ENCODE results near the gene IGSF8.

The IGSF8 gene, protein sequence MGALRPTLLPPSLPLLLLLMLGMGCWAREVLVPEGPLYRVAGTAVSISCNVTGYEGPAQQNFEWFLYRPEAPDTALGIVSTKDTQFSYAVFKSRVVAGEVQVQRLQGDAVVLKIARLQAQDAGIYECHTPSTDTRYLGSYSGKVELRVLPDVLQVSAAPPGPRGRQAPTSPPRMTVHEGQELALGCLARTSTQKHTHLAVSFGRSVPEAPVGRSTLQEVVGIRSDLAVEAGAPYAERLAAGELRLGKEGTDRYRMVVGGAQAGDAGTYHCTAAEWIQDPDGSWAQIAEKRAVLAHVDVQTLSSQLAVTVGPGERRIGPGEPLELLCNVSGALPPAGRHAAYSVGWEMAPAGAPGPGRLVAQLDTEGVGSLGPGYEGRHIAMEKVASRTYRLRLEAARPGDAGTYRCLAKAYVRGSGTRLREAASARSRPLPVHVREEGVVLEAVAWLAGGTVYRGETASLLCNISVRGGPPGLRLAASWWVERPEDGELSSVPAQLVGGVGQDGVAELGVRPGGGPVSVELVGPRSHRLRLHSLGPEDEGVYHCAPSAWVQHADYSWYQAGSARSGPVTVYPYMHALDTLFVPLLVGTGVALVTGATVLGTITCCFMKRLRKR

DNA sequence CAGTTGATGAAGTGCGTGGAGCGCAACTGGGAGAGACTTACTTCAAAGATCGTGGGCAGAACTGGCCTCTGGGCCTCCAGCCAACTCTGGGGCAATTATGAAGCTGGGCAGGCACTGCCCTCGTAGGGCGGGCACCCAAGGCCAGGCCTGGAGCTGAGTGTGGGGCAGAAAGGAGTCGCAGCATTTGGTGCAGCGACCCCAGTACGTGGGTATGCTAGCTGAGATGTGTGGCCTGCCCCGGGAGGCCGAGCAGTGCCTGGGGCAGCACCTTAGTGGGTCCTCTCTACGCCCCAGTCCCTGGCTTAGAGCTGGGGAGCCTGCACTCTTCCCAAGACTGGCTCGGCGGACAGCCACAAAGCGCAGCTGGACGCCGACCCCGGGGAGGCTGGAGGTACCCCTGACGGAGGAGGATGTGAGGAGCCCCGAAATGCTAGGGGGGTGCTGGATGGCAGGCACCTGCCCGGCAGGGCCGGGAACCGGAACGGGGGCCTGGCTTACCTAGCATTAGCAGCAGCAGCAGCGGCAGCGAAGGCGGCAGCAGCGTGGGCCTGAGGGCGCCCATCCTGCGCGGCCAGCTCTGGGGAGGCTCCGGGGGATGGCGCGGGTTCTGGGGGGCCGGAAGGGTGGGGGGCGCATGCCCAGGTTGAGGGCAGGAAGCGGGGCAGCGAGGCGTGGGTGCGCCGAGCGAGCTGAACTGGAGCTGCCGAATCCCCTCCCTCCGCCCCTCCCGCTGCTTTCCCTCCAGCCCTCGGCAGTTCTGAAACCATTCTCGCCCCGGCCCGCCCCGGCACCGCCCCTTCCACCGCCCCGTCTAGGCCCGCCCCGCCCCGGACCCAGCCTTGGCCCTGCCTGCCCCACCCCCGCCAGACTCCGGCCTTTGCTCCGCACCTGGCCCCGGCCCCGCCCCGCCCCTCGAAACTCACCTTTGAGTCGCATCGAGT, at the start of gene IGSF8:
TSS of gene IGSF8 (minus strand) at position 709 of the 941 bp plus-strand sequence. CDS start at position 562, 147 bp downstream.
- peak; percentile 92 to 93 for DNase-seq

GRCh38 chr1:160148121-160148520, 49.7 kb upstream of the IGSF8 start:
- no peak for DNase-seq

DNA sequence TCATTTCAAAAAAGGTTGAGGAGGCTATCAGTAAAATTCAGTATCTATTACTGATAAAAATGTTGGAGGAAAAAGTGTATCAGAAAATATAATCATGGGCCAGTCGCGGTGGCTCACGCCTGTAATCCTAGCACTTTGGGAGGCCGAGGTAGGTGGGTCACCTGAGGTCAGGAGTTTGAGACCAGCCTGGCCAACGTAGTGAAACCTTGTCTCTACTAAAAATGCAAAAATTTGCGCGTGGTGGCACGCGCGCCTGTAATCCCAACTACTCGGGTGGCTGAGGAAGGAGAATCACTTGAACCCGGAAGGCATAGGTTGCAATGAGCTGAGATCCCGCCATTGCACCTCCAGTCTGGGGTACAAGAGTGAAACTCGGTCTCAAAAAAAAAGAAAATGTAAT, 47.7 kb upstream of the IGSF8 start:
- no peak for DNase-seq

DNA sequence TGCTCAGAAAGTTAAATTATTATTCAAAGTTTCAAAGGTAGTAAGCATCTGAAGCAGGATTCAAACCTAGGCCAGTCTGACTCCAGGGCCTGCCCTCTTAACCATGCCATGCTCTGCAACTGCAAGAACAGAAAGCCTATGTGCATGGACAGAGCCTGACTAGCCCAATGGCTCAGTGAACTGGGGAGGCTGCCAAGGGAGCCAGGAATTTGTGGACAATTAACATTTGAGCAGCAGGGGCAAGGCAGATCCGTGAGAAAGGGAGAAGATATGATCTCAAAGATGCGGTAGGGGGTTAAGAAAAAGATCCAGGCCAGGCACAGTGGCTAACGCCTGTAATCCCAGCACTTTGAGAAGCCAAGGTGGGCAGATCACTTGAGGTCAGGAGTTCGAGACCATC, 46.5 kb upstream of the IGSF8 start:
- DNase-seq = no peak

- no peak for DNase-seq
Measured at GRCh38 chr1:160143695-160144094, 45.3 kb upstream of the IGSF8 start.

DNA sequence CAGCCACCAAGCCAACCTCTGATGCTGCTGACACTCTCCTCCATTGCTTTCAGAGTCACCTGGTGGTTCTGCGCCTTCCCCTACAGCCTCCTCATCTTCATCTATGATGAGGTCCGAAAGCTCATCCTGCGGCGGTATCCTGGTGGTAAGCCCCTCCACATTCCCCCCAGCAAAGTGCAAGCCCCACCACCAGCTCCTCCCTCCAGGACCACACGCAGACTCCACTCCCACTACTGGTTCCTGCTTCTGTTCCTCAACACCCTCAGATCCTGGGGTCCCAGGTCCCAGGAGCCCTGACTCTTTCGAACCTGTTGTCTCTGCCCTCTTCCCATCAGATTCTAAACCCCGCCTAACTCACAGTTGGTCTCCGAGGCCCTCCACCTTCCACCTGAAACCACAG, 41.4 kb upstream of the IGSF8 start:
- DNase-seq = no peak

GRCh38 chr1:160137216-160137862, 38.9 kb upstream of the IGSF8 start:
- no peak for DNase-seq

- DNase-seq = no peak
Measured at GRCh38 chr1:160136926-160137200, 38.4 kb upstream of the IGSF8 start.

DNA sequence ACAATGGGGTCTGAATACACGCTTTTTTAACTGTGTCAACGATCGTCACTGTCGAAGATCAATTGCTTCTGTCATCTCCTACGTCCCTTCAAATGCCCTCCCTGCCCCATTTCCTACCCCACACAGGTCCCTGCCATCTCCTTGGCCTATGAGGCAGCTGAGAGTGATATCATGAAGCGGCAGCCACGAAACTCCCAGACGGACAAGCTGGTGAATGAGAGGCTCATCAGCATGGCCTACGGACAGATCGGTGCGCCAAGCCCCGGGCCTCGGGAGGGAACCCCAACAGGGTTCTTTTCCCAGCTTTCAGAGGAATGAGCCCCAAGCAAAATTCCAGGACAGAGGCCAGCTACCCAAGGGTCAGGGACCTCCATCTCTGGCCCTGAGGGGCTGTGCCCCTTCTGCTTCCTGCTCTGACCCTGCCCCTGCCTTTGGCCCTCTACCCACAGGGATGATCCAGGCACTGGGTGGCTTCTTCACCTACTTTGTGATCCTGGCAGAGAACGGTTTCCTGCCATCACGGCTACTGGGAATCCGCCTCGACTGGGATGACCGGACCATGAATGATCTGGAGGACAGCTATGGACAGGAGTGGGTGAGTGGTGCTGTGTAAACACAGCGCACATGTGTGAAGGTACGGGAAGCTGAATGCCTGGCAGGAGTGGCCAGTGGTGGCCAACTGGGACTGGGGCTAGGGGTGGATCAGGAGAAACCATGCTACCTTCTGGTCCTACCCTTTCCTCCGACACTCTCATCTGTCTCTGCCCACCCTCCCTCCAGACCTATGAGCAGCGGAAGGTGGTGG, 37.9 kb upstream of the IGSF8 start:
- DNase-seq = no peak

- no peak for DNase-seq
Measured at GRCh38 chr1:160134791-160135572, 36.6 kb upstream of the IGSF8 start.

DNA sequence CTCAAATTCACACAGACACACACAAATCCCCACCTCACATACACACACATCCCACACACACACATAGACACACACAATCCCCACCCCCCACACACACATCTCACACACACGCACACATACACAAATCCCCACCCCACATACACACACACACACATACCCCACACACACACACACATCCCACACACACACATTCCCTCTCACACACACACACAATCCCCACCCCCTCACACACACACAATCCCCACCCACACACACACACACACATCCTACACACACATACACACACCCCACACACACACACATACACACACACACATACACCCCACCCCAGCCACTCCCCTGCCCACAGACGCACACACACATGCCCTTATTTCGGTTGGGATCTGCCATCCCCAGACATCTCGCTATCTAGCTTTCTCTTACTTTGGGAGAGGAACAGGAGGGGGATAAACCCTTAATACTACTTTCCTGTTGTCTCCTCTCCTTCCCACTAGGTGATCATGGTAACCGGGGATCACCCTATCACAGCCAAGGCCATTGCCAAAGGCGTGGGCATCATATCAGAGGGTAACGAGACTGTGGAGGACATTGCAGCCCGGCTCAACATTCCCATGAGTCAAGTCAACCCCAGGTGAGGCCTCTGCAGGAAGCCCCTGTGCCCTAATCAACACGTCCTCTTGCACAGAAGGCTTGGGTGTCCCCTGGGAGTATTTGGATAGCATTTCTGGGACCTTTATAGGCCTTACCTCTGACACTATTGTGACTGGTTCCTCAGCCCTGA, 35.8 kb upstream of the IGSF8 start:
- no peak for DNase-seq

GRCh38 chr1:160131803-160132565, 33.6 kb upstream of the IGSF8 start:
- DNase-seq = no peak

GRCh38 chr1:160130939-160131338, 32.5 kb upstream of the IGSF8 start:
- no peak for DNase-seq

- DNase-seq = no peak
Measured at GRCh38 chr1:160130486-160130885, 32.1 kb upstream of the IGSF8 start.

GRCh38 chr1:160129966-160130365, 31.5 kb upstream of the IGSF8 start:
- DNase-seq = no peak

DNA sequence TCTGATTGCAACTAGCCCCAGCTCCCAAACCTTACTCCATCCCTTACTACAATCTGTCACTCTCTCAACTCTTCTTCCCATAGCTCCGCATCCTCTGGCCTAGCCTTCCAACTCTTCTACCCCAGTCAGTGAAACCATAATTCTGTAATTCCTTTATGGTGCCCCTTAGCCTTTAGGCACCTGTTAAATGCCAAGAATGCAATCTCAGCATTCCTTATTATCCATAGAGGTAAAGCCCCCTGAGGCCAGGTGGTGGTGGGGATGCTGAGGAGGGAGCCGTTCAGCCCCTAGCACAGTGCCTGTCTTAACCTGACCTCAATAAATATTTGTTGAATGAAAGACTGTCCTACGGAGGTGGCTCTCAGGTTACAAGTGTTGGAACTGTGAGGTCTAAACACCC, 31.1 kb upstream of the IGSF8 start:
- no peak for DNase-seq

DNA sequence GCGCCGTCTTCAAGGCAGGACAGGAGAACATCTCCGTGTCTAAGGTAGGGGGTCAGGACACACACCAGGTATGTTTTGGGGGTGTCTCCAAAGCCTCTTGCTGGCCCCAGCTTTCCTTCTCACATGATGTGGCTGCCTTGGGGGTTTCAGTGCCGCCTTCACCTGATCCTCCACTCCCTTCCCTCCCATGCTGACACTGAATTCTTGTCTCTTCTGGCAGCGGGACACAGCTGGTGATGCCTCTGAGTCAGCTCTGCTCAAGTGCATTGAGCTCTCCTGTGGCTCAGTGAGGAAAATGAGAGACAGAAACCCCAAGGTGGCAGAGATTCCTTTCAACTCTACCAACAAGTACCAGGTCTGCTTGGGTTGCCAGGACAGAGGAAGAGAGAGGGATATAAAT, 30.6 kb upstream of the IGSF8 start:
- DNase-seq = no peak

DNA sequence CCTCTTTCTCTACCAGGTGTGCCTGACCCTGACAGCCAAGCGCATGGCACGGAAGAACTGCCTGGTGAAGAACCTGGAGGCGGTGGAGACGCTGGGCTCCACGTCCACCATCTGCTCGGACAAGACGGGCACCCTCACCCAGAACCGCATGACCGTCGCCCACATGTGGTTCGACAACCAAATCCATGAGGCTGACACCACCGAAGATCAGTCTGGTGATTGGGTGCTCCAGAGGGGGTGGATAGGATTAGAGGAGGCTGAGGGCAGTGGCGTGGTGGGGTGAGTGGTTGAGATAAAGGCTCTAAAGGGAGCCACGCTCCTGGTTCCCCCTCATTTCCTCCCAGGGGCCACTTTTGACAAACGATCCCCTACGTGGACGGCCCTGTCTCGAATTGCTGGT, 30.2 kb upstream of the IGSF8 start:
- DNase-seq = no peak

DNA sequence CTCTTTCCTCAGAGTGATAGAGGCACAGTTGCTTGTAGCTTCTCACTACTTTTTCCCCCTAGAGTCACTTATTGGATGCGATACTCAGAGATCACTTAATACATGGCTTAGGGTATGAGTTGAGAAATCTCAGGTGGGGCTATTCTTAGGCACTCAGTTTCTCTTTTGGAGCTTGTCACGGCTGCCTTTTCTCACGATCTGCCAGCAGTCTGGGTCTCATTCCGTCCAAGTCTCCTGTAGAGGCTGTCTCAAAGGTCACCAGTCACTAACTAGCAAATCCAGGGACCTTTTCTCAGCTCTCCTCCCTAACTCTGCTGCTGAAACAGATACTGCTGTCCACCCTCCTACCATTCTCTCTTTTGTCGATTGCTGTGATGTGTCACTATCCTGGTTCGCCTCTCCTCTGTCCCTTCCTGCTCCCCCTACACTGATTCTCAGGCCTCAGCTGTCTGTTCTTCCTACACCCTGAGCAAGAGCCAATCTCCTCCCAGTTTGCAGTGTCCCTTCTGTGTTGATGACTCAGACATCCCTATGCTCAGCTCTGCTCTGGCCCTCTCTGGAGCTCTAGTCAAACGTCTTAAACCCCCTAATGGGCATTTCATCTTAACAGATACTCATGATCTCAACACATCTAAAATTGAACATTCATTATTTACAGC, 29.6 kb upstream of the IGSF8 start:
- DNase-seq = no peak

Data from activated CD4-positive, alpha-beta T cell treated with anti-CD3 and anti-CD28 coated beads, Interleukin-2, amount 50 U/mL, for 4 hours (primary cell).